AG10803 (cell line): ENCODE data around the gene COLEC12.

Source experiments
- DNase-seq: peaks from one replicate; pipeline ENCODE4 v3.0.0; 2010; ENCODE audit warnings: low read depth
- H3K4me3 ChIP-seq: 2 replicates; pipeline ENCODE4 v1.5.1; 2011; ENCODE audit warnings: mild to moderate bottlenecking, low read length, control low read depth
- TF ChIP-seq, protein P1 (sequence below): conservative IDR thresholded peaks from 2 replicates; pipeline ENCODE4 v1.5.1; 2011; ENCODE audit warnings: mild to moderate bottlenecking, low read length, control low read depth, inconsistent platforms

The COLEC12 gene

DNA sequence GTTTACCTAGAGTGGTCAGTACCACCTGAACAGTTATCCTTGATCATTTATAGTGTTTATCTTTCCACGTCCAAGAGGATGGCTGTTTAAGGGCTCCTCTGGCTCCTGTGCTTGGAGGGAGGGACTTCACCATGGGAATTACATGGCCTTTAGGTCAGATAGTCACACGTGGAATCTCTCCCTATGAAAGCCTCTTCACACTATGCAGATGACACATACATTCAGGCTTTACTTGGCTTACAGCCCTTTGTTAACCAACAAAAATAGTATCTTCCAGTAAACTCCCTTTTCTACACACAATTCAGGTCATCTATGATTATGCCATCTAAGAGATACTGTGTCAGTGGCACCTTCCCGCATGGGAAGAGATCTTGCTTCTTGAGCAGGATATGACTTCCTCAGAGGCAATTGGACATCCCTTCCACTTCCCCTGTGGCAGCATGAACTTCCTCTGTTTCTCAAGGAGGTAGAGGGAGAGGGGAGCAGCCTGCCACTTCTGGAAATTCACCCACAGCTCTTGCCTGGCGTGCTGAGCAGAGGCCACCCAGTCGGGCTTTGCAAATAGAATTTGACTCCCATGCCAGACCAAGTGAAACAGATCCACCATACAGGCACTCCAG is 53.5 kb downstream of the COLEC12 start:
- DNase-seq, result peak; percentile 69
- no peak overlapping the region for H3K4me3 ChIP-seq
- TF ChIP-seq, protein P1, sequence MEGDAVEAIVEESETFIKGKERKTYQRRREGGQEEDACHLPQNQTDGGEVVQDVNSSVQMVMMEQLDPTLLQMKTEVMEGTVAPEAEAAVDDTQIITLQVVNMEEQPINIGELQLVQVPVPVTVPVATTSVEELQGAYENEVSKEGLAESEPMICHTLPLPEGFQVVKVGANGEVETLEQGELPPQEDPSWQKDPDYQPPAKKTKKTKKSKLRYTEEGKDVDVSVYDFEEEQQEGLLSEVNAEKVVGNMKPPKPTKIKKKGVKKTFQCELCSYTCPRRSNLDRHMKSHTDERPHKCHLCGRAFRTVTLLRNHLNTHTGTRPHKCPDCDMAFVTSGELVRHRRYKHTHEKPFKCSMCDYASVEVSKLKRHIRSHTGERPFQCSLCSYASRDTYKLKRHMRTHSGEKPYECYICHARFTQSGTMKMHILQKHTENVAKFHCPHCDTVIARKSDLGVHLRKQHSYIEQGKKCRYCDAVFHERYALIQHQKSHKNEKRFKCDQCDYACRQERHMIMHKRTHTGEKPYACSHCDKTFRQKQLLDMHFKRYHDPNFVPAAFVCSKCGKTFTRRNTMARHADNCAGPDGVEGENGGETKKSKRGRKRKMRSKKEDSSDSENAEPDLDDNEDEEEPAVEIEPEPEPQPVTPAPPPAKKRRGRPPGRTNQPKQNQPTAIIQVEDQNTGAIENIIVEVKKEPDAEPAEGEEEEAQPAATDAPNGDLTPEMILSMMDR, result no peak

DNA sequence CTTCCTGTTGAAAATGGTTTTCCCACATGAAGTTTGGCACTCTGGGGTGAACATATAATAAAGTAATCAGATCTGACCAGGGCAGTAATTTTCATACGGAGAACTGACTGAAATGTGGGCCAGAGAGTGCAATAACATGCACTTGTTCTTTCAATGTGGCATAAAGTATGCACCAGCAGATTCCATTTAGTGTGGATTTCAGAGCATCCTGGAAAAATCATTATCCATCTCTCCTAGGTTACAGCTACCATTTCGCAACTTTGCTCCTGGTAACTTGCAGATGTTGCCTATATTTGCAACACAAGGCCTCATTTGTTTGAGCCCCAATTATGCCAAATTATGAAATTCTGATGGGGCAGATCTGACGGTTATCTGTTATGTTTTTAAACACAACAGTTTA is 55.4 kb downstream of the COLEC12 start:
- TF ChIP-seq, protein P1, result no peak
- H3K4me3 ChIP-seq, result no peak overlapping the region
- DNase-seq, result no peak

DNA sequence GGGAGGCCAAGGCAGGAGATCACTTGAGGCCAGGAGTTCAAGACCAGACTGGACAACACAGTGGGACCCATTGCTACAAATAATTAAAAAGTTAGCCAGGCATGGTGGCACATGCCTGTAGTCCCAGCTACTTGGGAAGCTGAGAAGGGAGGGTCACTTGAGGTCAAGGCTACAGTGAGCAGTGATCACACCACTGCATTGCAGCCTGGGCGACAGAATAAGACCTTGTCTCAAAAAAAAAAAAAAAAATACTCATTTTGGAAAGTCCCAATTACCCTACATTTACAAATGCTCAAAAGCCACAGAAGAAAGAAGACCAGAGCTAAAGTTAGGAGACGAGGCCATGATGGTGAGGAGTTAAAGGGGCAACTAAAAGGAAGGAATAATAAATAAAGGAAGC is 61.9 kb downstream of the COLEC12 start:
- TF ChIP-seq, protein P1, result no peak
- no peak for DNase-seq
- no peak overlapping the region for H3K4me3 ChIP-seq

GRCh38 chr18:435940-436339 is 64.6 kb downstream of the COLEC12 start:
- DNase-seq, result peak; percentile 49
- H3K4me3 ChIP-seq, result no peak overlapping the region
- TF ChIP-seq, protein P1, result no peak

DNA sequence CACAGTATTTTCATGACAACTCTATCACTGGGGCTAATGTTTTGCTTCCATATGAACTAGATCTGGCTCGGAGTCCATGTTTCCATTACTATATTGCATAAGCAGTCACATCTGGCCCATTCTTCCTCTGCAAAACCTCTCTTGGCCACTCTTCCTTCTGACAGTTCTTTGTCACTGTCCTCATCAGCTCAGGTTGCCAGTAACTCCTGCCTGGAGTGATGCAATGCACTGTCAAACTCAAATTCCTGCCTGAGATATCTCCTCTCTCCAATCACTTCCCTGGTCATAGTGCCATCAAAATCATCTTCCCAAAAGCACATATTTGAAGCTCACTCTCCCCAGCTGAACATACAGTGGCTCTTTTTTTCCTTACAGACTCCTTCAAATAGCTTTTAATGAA is 66.1 kb downstream of the COLEC12 start:
- H3K4me3 ChIP-seq, result no peak overlapping the region
- TF ChIP-seq, protein P1, result no peak
- peak; percentile 56 for DNase-seq

DNA sequence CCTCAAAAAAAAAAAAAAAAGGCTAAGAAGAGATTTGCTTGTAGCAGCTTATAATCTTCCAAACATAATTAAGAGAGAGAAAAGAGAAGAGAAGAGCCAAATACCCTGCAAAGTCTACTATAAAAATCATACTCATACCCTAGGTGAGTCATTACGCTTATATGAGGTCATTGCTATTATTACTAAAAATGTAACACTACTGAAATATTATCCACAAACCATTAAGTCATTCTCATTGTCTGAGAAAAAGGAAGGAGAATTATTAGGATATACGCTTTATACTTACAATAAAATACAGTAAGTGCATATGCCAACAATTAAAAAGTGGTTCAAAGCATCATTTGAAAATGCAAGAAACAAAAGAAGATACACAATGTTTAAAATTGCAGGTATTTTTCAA is 66.5 kb downstream of the COLEC12 start:
- H3K4me3 ChIP-seq, result no peak overlapping the region
- DNase-seq, result no peak
- TF ChIP-seq, protein P1, result no peak

GRCh38 chr18:433298-433697 is 67.2 kb downstream of the COLEC12 start:
- H3K4me3 ChIP-seq, result no peak overlapping the region
- peak; percentile 44 for DNase-seq
- TF ChIP-seq, protein P1, result no peak
